ENCODE results near the gene WASF1. TPM values are rescaled to one million over a fixed set of nuclear protein-coding genes. Genes with fewer than 3 reads are reported as not detected.

WASF1 gene
- total RNA-seq, 1 donor from 2014 or later = 13.0 TPM

DNA sequence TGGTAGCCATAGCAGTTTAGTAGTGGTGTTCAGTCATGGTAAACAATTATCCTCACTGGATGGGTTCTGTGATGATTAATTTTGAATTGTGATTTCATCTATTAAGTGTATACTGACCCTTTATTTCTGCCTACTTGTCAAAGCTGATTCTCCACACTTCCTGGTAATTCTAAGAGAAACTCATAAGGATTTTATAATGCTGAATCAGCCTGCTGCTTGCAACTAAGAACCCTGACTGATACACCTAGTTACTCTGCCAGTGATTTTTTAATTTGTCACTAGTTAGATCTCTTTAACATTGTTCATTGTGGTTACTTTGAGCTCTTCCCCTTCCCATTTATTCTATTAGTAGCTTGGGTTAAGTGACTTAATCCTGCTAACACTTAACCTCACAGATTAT lies 9.3 kb upstream of the WASF1 start:
- DNase-seq (ENCODE audit: low read depth) = peak; percentile 19

DNA sequence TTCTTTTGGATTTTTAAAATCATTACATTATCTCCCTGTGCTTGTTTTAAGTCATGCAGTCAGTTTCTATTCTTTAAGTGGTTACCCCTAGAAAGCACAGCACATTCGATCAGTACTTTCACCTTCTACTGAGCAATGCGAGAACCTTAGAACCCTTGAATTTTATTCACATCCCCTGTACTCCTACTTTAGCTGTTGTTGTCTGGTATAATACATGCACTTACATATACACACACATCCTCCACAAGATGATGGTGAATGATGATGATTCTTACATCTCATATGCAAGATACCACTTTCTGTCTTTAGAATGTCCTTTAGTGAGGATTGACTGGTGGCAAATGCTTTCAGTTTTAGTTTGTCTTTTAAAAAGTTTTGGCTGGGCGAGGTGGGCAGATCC lies 6.4 kb upstream of the WASF1 start:
- DNase-seq (ENCODE audit: low read depth) = no peak
- H3K4me3 ChIP-seq (ENCODE audit: low read depth, low read length) = no peak overlapping the region
- TF ChIP-seq, protein P1, sequence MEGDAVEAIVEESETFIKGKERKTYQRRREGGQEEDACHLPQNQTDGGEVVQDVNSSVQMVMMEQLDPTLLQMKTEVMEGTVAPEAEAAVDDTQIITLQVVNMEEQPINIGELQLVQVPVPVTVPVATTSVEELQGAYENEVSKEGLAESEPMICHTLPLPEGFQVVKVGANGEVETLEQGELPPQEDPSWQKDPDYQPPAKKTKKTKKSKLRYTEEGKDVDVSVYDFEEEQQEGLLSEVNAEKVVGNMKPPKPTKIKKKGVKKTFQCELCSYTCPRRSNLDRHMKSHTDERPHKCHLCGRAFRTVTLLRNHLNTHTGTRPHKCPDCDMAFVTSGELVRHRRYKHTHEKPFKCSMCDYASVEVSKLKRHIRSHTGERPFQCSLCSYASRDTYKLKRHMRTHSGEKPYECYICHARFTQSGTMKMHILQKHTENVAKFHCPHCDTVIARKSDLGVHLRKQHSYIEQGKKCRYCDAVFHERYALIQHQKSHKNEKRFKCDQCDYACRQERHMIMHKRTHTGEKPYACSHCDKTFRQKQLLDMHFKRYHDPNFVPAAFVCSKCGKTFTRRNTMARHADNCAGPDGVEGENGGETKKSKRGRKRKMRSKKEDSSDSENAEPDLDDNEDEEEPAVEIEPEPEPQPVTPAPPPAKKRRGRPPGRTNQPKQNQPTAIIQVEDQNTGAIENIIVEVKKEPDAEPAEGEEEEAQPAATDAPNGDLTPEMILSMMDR (conservative IDR thresholded peaks at IDR 0.05; ENCODE audit: low read depth, low read length) = no peak

More for the DNA sequence above, 9.3 kb upstream of the WASF1 start:
- H3K4me3 ChIP-seq (ENCODE audit: low read depth, low read length) = no peak overlapping the region
- TF ChIP-seq, protein P1 (conservative IDR thresholded peaks at IDR 0.05; ENCODE audit: low read depth, low read length) = no peak

DNA sequence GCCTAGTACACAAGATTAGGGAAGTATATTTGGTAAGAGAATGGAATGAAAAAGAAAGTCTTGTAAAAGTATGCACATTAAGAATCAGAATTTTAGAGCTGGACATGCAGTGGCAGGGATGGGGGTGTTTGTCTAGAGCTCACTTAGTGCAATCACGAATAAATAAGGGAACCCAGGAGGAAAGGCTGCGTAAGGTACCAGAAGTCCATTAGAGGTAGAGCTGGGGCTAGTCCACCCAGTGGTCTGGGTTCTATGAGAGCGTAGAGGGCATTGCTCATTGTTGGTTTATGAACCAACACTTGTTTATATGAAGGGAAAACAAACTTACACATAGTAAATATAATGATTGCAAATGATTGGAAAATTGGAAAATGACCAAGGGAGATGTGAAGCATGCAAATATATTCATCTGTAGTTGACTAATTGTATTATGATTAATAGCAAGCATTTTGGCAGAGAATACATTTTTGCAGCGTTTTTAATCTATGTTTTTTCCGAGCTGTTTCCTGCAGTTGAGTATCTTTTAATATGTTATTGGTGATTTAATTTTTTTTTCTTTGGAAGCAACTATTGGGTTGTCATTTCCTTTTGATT lies 3.9 kb upstream of the WASF1 start:
- TF ChIP-seq, protein P1 (conservative IDR thresholded peaks at IDR 0.05; ENCODE audit: low read depth, low read length) = no peak
- H3K4me3 ChIP-seq (ENCODE audit: low read depth, low read length) = no peak overlapping the region
- DNase-seq (ENCODE audit: low read depth) = no peak

DNA sequence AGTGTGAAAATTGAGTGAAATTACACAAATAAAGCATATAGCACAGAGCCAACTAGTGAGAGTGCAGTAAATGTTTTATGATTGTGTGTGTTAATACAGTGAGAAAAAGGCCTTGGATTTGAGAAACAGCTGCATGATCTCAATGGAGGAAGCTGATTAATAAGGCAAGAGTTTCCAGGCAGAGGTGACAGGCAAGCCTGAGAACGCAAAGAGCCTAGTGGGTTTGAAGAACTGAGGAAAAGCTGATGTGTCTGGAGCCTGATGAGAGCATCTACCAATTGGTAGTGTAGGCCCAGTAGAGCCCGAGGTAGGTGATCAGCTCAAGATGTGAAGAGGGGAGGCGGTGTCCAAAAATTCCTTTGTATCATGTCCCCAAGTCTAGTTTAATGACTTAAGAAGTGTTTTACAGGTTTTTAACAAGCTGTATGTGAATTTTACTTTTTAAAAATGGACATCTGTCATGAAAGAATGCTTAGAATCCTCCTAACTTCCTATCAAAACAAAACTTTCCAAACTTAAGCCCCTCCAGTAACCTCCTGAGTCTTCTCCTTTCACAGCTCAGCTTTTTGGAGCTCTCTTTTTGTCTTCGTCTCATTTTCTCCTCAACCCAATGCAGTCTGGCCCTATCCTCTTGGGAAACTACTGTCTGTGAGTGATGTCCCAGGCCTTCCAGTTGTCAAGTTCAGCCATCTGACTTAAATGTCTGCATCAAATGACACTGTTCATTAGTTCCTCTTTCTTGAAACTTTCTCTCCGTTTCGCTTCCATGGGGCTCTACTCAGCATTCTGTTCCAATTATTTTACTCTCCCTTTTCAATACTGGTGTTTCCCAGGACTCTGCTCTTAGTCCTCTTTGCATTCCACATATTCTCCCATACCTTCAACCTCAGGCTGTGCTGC lies 1.9 kb upstream of the WASF1 start:
- TF ChIP-seq, protein P1 (conservative IDR thresholded peaks at IDR 0.05; ENCODE audit: low read depth, low read length) = no peak
- DNase-seq (ENCODE audit: low read depth) = no peak

DNA sequence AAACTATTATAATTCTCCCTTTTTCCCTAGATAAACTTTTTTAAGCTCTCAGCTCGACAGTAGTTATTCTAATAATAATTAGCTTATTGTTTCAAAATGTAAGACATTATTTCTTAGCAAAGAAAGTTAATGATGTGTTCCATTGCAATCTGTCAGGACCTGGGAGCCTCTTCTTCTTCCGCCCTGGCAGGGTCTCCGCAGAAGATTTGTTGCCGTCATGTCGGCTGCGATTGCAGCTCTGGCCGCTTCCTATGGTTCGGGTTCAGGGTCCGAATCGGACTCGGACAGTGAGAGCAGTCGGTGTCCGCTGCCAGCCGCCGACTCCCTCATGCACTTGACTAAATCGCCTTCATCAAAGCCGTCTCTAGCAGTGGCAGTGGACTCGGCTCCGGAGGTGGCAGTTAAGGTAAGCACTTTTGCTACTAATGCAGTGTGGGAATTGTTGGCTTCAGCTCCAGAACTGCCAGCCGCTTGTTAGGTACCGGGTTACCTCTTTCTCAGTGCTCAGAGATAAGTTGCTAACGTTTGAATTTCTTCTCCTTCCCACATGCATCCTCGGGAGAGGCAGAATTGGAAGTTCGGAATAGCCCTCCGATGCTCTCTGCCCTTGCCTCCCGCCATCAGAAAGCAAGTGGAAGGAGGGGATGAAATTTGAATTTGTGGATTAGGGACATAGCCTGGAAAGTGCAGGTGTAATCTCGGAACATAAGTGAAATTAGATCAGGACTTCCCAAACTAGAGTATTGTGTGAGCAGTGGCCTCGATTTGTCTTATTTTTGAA lies 948 bp upstream of the WASF1 start, which contains the start of gene CDC40:
CDC40 (plus strand) TSS at position 200 of the 781 bp plus-strand sequence; CDS start at position 218, 18 bp downstream.
- DNase-seq (ENCODE audit: low read depth) = no peak
- peak within 1 kb of the TSS; percentile 91 for H3K4me3 ChIP-seq (ENCODE audit: low read depth, low read length)
- TF ChIP-seq, protein P1 (conservative IDR thresholded peaks at IDR 0.05; ENCODE audit: low read depth, low read length) = no peak

More for the DNA sequence above, 1.9 kb upstream of the WASF1 start:
- peak overlapping the region; percentile 91 for H3K4me3 ChIP-seq (ENCODE audit: low read depth, low read length)

DNA sequence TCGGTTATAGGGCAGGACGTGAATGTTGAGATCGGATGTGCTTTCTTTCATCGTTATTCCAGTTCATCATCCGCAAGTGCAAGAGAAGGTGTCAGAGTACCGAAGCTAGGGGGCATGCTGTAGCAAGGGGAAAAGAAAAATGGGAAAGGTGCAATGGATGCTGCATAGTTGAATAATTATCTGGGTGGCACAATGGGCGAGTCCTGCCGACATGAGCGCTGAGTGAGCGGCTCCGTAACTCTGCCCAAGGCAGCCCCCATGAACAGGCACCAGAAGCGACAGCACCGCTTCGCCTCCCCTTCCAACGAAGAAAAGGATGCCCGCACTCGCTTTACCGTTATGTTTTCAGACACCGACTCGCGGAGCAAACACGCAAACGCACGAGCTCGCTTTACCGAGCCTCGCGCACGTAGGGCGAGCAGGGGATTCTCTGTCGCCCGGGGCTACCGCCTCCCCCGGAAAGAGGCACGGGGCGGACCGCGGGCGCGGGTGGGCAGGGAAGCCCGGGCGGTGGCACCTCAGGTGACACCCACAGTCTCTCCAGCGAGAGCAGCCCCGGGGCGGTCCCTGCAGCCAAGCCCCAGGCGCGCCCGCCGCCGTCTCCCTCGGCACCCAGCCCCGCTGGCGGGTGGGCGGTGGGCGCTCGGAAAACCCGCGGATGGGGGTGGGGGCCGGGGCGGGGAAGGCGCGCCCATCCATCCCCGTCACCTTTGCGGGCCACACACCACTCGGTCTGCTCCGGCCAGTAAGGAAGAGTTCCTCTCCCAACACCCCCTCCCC lies 654 bp downstream of the WASF1 start:
- TF ChIP-seq, protein P1 (conservative IDR thresholded peaks at IDR 0.05; ENCODE audit: low read depth, low read length) = peak; percentile 80
- peak; percentile 41 for DNase-seq (ENCODE audit: low read depth)
- peak overlapping the region; percentile 80 for H3K4me3 ChIP-seq (ENCODE audit: low read depth, low read length)

Measured in epithelial cell of proximal tubule (primary cell).